PFSK-1 (cell line): ENCODE results near the gene GET4.

ENCODE experiments used
- POLR2AphosphoS5 ChIP-seq: IDR thresholded peaks from 2 replicates; pipeline ENCODE4 v1.6.1; 2012; ENCODE audit warnings: low read depth, mild to moderate bottlenecking, control low read depth, low read length, moderate library complexity
- TAF1 ChIP-seq: IDR thresholded peaks from 2 replicates; pipeline ENCODE4 v1.6.1; 2012; ENCODE audit warnings: low read length, control low read depth, borderline replicate concordance; ENCODE audit not compliant: insufficient read depth

- TF ChIP-seq TAF1 (no peak), POLR2AphosphoS5 (no peak)
Measured at GRCh38 chr7:851204-851603, 25.1 kb upstream of the GET4 start.
